ENCODE data around the gene CAMK2A.

Gene CAMK2A

DNA sequence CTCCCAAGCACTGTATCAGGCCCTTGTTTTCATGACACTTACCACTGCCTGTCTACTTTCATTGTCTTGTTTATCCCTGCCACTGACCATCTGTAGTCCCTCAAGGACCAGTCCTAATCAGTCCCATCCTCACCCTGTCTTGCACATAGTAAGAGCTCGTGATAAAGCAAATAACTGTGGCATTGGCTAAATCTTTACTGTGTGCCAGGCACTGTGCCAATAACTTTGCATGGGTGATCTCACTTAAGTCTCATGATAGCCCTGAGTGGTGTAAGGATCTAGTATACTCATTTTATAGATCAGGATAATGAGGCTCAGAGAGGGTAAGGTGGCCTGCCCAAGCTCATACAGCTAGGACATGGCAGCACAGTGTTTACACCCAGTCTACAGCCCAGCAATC lies 117.4 kb downstream of the CAMK2A start:
- no peak for DNase-seq (ENCODE audit: low read depth in 1 of 2, low spot score in 1 of 2)

All from stimulated activated CD4-positive, alpha-beta T cell treated with anti-CD3 and anti-CD28 coated beads, Interleukin-15, amount 100 ng/mL, for 1 hour (primary cell).